HepG2 (cell line): ENCODE results near the gene HNF1B. TPM values are rescaled to one million over a fixed set of nuclear protein-coding genes. Genes with fewer than 3 reads are reported as not detected.

ENCODE experiments used
- HMG20B ChIP-seq: conservative IDR thresholded peaks from 2 replicates; pipeline ENCODE4 v1.6.1; 2016; ENCODE audit warnings: missing genetic modification reagents, missing compliant biosample characterization
- HNF4G ChIP-seq, 2 experiments: sonication (generic) in 1 of 2; formaldehyde crosslinking in 1 of 2; IDR thresholded peaks; 2 replicates each; pipeline versions ENCODE4 v1.4.0 to v1.6.1; 2011 to 2020; ENCODE audit warnings: borderline replicate concordance in 2 of 2, low read depth in 2 of 2, mild to moderate bottlenecking in 2 of 2, low read length in 1 of 2, missing genetic modification reagents in 1 of 2, moderate library complexity in 1 of 2
- POGZ ChIP-seq: sonication (generic); formaldehyde crosslinking; IDR thresholded peaks from 2 replicates; pipeline ENCODE4 v1.4.0; 2020; ENCODE audit warnings: mild to moderate bottlenecking, missing genetic modification reagents
- RXRB ChIP-seq: IDR thresholded peaks from 2 replicates; pipeline ENCODE4 v1.6.1; 2016; ENCODE audit warnings: borderline replicate concordance, missing genetic modification reagents, missing compliant biosample characterization
- ZBTB40 ChIP-seq, 2 experiments: fragments of 450-650 bp in 1 of 2; sonication (generic) in 1 of 2; formaldehyde crosslinking in 1 of 2; IDR thresholded peaks; 2 replicates each; pipeline versions ENCODE4 v1.6.1 to v1.8.0; 2016 to 2022; ENCODE audit warnings: antibody characterized with exemption in 1 of 2, mild to moderate bottlenecking in 1 of 2, missing genetic modification reagents in 1 of 2
- ZNF33B ChIP-seq: sonication (generic); formaldehyde crosslinking; IDR thresholded peaks from 2 replicates; pipeline ENCODE4 v1.5.1; 2020; ENCODE audit warnings: mild to moderate bottlenecking, missing genetic modification reagents
- polyA plus RNA-seq, 8 experiments: library from polyadenylated mRNA; depleted of rRNA in 3 of 8; stranded (reverse) in 7 of 8; unstranded in 1 of 8; fragments of >200 nt; fragmentation: Illumina TruSeq in 4 of 8; extraction: Trizol in 4 of 8; gene quantifications; 2 replicates each; pipeline versions ENCODE4 v1.2.1 to v1.2.3, GENCODE V29; 2011 to 2016; ENCODE audit warnings: low read depth in 4 of 8, missing spikeins in 1 of 8, mixed read lengths in 1 of 8; ENCODE audit not compliant: insufficient read depth in 1 of 8
- total RNA-seq, 5 experiments: library from RNA; depleted of rRNA; stranded (reverse); fragments of >200 nt; fragmentation: Illumina TruSeq; extraction: Trizol; gene quantifications; 2 replicates each; pipeline ENCODE4 v1.2.3, GENCODE V29; 2016; ENCODE audit warnings: low read depth in 1 of 5
- TF ChIP-seq, protein P1 (sequence below): sonication (generic); formaldehyde crosslinking; IDR thresholded peaks from 2 replicates; pipeline ENCODE4 v1.4.0; 2020; ENCODE audit warnings: missing genetic modification reagents, borderline replicate concordance
- TF ChIP-seq, protein P2 (sequence below), 2 experiments: sonication (generic) in 1 of 2; formaldehyde crosslinking in 1 of 2; IDR thresholded peaks; 2 replicates each; pipeline versions ENCODE4 v1.4.0 to v1.6.1; 2016 to 2020; ENCODE audit warnings: borderline replicate concordance in 1 of 2, low read depth in 1 of 2, mild to moderate bottlenecking in 1 of 2, missing genetic modification reagents in 1 of 2

Gene HNF1B
- total and polyA plus RNA-seq, 2 of the 13 experiments (the other 11 are each of a cell fraction or from before 2014, with no cell fraction given) = 1.9 to 5.3 TPM

- TF ChIP-seq ZBTB40 (IDR thresholded peaks at IDR 0.05) = no peak
- TF ChIP-seq ZBTB40 (CRISPR knock-in tag; IDR thresholded peaks at IDR 0.05) = no peak
- TF ChIP-seq RXRB = peak; percentile 21; the same call in 1 of the 2 replicates
- TF ChIP-seq, protein P1, sequence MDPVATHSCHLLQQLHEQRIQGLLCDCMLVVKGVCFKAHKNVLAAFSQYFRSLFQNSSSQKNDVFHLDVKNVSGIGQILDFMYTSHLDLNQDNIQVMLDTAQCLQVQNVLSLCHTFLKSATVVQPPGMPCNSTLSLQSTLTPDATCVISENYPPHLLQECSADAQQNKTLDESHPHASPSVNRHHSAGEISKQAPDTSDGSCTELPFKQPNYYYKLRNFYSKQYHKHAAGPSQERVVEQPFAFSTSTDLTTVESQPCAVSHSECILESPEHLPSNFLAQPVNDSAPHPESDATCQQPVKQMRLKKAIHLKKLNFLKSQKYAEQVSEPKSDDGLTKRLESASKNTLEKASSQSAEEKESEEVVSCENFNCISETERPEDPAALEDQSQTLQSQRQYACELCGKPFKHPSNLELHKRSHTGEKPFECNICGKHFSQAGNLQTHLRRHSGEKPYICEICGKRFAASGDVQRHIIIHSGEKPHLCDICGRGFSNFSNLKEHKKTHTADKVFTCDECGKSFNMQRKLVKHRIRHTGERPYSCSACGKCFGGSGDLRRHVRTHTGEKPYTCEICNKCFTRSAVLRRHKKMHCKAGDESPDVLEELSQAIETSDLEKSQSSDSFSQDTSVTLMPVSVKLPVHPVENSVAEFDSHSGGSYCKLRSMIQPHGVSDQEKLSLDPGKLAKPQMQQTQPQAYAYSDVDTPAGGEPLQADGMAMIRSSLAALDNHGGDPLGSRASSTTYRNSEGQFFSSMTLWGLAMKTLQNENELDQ (CRISPR knock-in tag) = no peak
- TF ChIP-seq HMG20B (CRISPR knock-in tag) = no peak
- peak; percentile 44; the same call in 1 of the 2 replicates for TF ChIP-seq POGZ (CRISPR knock-in tag)
- no peak for TF ChIP-seq ZNF33B (CRISPR knock-in tag)
- peak; percentile 3; the same call in 1 of the 2 replicates for TF ChIP-seq HNF4G (IDR thresholded peaks at IDR 0.05; ENCODE audit: borderline replicate concordance, low read depth, low read length)
- no peak for TF ChIP-seq HNF4G (CRISPR knock-in tag; IDR thresholded peaks at IDR 0.05; ENCODE audit: borderline replicate concordance, low read depth)
- TF ChIP-seq, protein P2, sequence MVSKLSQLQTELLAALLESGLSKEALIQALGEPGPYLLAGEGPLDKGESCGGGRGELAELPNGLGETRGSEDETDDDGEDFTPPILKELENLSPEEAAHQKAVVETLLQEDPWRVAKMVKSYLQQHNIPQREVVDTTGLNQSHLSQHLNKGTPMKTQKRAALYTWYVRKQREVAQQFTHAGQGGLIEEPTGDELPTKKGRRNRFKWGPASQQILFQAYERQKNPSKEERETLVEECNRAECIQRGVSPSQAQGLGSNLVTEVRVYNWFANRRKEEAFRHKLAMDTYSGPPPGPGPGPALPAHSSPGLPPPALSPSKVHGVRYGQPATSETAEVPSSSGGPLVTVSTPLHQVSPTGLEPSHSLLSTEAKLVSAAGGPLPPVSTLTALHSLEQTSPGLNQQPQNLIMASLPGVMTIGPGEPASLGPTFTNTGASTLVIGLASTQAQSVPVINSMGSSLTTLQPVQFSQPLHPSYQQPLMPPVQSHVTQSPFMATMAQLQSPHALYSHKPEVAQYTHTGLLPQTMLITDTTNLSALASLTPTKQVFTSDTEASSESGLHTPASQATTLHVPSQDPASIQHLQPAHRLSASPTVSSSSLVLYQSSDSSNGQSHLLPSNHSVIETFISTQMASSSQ (IDR thresholded peaks at IDR 0.05; ENCODE audit: low read depth) = peak; percentile 94
- TF ChIP-seq, protein P2 (CRISPR knock-in tag; IDR thresholded peaks at IDR 0.05; ENCODE audit: borderline replicate concordance) = peak; percentile 98
These were observed 42.3 kb upstream of the HNF1B start (continued) for GRCh38 chr17:37787055-37787757.
